Measurements from ENCODE around the gene LDLRAD1.

LDLRAD1 gene

DNA sequence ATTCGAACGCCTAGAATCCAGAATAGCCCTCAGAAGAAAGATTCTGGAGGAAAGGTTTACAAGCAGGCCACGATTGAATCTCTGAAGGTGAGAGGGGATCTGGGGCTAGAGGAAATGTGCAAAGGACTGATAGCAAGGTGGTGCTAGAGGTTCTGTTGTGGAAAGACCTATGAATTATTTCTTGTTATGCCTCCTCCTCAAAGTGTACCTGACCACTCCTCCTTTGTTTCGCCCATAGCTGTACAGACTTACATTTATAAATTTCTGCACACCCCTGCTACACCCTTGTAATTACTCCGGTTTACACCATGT, 36.4 kb upstream of the LDLRAD1 start:
- no peak for ATAC-seq
- no peak for TF ChIP-seq RARB (CRISPR knock-in tag; IDR thresholded peaks at IDR 0.05)
- no peak for TF ChIP-seq SNAI2 (CRISPR knock-in tag; IDR thresholded peaks at IDR 0.05)
- no peak for TF ChIP-seq ISL1 (CRISPR knock-in tag; IDR thresholded peaks at IDR 0.05)
- TF ChIP-seq ZC3H10 (CRISPR knock-in tag; IDR thresholded peaks at IDR 0.05): no peak
- TF ChIP-seq TOX (CRISPR knock-in tag; IDR thresholded peaks at IDR 0.05; ENCODE audit: borderline replicate concordance): no peak
- no peak for TF ChIP-seq ZFP30 (CRISPR knock-in tag; IDR thresholded peaks at IDR 0.05)
- no peak for TF ChIP-seq PPARA (CRISPR knock-in tag; IDR thresholded peaks at IDR 0.05; ENCODE audit: borderline replicate concordance)
- TF ChIP-seq, protein P1, sequence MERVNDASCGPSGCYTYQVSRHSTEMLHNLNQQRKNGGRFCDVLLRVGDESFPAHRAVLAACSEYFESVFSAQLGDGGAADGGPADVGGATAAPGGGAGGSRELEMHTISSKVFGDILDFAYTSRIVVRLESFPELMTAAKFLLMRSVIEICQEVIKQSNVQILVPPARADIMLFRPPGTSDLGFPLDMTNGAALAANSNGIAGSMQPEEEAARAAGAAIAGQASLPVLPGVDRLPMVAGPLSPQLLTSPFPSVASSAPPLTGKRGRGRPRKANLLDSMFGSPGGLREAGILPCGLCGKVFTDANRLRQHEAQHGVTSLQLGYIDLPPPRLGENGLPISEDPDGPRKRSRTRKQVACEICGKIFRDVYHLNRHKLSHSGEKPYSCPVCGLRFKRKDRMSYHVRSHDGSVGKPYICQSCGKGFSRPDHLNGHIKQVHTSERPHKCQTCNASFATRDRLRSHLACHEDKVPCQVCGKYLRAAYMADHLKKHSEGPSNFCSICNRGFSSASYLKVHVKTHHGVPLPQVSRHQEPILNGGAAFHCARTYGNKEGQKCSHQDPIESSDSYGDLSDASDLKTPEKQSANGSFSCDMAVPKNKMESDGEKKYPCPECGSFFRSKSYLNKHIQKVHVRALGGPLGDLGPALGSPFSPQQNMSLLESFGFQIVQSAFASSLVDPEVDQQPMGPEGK (CRISPR knock-in tag; IDR thresholded peaks at IDR 0.05; ENCODE audit: borderline replicate concordance): no peak
- no peak for TF ChIP-seq ZFP3 (CRISPR knock-in tag; IDR thresholded peaks at IDR 0.05)
- no peak for TF ChIP-seq BACH2 (CRISPR knock-in tag; IDR thresholded peaks at IDR 0.05; ENCODE audit: borderline replicate concordance)
- TF ChIP-seq, protein P2, sequence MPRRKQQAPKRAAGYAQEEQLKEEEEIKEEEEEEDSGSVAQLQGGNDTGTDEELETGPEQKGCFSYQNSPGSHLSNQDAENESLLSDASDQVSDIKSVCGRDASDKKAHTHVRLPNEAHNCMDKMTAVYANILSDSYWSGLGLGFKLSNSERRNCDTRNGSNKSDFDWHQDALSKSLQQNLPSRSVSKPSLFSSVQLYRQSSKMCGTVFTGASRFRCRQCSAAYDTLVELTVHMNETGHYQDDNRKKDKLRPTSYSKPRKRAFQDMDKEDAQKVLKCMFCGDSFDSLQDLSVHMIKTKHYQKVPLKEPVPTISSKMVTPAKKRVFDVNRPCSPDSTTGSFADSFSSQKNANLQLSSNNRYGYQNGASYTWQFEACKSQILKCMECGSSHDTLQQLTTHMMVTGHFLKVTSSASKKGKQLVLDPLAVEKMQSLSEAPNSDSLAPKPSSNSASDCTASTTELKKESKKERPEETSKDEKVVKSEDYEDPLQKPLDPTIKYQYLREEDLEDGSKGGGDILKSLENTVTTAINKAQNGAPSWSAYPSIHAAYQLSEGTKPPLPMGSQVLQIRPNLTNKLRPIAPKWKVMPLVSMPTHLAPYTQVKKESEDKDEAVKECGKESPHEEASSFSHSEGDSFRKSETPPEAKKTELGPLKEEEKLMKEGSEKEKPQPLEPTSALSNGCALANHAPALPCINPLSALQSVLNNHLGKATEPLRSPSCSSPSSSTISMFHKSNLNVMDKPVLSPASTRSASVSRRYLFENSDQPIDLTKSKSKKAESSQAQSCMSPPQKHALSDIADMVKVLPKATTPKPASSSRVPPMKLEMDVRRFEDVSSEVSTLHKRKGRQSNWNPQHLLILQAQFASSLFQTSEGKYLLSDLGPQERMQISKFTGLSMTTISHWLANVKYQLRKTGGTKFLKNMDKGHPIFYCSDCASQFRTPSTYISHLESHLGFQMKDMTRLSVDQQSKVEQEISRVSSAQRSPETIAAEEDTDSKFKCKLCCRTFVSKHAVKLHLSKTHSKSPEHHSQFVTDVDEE (CRISPR knock-in tag; IDR thresholded peaks at IDR 0.05): no peak
- no peak for TF ChIP-seq GLIS3 (CRISPR knock-in tag; IDR thresholded peaks at IDR 0.05)
- no peak for TF ChIP-seq CSDC2 (CRISPR knock-in tag; IDR thresholded peaks at IDR 0.05)
- TF ChIP-seq ARNTL (CRISPR knock-in tag; IDR thresholded peaks at IDR 0.05; ENCODE audit: borderline replicate concordance, low read depth): no peak
- TF ChIP-seq, protein P3, sequence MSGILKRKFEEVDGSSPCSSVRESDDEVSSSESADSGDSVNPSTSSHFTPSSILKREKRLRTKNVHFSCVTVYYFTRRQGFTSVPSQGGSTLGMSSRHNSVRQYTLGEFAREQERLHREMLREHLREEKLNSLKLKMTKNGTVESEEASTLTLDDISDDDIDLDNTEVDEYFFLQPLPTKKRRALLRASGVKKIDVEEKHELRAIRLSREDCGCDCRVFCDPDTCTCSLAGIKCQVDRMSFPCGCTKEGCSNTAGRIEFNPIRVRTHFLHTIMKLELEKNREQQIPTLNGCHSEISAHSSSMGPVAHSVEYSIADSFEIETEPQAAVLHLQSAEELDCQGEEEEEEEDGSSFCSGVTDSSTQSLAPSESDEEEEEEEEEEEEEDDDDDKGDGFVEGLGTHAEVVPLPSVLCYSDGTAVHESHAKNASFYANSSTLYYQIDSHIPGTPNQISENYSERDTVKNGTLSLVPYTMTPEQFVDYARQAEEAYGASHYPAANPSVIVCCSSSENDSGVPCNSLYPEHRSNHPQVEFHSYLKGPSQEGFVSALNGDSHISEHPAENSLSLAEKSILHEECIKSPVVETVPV (CRISPR knock-in tag; IDR thresholded peaks at IDR 0.05): no peak
- TF ChIP-seq, protein P4, sequence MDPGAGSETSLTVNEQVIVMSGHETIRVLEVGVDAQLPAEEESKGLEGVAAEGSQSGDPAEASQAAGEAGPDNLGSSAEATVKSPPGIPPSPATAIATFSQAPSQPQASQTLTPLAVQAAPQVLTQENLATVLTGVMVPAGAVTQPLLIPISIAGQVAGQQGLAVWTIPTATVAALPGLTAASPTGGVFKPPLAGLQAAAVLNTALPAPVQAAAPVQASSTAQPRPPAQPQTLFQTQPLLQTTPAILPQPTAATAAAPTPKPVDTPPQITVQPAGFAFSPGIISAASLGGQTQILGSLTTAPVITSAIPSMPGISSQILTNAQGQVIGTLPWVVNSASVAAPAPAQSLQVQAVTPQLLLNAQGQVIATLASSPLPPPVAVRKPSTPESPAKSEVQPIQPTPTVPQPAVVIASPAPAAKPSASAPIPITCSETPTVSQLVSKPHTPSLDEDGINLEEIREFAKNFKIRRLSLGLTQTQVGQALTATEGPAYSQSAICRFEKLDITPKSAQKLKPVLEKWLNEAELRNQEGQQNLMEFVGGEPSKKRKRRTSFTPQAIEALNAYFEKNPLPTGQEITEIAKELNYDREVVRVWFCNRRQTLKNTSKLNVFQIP (CRISPR knock-in tag; IDR thresholded peaks at IDR 0.05; ENCODE audit: borderline replicate concordance, low read depth): no peak
- no peak for TF ChIP-seq TCF4 (CRISPR knock-in tag; IDR thresholded peaks at IDR 0.05; ENCODE audit: borderline replicate concordance)

DNA sequence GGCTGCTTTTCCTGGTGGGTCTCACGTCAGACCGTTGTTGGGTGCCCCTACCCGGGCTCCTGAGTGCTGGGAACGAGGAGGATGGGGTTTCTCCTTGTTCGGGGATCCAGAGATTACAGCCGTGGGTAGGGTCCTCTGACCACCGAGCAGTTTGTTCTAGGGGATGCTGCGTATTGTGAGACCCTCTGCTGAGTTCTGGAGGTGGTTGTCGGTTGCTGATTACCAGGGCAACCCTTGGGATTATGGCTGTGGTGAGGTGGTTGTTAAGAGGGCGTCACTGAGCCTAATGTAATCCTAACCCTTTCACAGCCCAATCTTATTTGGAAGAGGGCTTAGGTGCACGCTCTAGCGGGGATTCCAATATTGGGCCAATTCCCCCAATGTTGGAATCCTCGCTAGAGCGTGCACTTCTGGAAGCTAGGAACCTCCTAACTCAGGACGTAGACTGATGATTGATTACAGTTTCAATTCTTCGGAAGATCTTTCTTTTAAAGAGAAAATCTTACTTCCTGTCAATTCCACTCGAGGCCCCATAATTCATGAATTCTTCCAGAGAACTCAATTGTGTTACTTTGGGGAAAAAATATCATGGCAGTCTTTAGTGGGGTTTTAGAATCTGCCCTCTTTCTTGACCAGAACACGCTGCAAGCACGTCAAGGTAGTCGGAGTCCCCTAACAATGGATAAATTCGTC, 35.9 kb upstream of the LDLRAD1 start:
- peak; percentile 2; the same call in 2 of the 3 replicates for ATAC-seq
- TF ChIP-seq ZNF8 (CRISPR knock-in tag; IDR thresholded peaks at IDR 0.05) (no peak), ZNF70 (CRISPR knock-in tag; IDR thresholded peaks at IDR 0.05) (no peak), ZFP30 (CRISPR knock-in tag; IDR thresholded peaks at IDR 0.05) (no peak), SNAI2 (CRISPR knock-in tag; IDR thresholded peaks at IDR 0.05) (no peak), RARB (CRISPR knock-in tag; IDR thresholded peaks at IDR 0.05) (no peak), BACH2 (CRISPR knock-in tag; IDR thresholded peaks at IDR 0.05; ENCODE audit: borderline replicate concordance) (no peak), GLIS3 (CRISPR knock-in tag; IDR thresholded peaks at IDR 0.05) (no peak), ZNF565 (CRISPR knock-in tag; conservative IDR thresholded peaks at IDR 0.05; ENCODE audit: low read depth) (no peak), ISL1 (CRISPR knock-in tag; IDR thresholded peaks at IDR 0.05) (no peak), ESRRG (CRISPR knock-in tag; IDR thresholded peaks at IDR 0.05) (no peak)
- TF ChIP-seq, protein P4 (CRISPR knock-in tag; IDR thresholded peaks at IDR 0.05; ENCODE audit: borderline replicate concordance, low read depth): no peak
- TF ChIP-seq, protein P5, sequence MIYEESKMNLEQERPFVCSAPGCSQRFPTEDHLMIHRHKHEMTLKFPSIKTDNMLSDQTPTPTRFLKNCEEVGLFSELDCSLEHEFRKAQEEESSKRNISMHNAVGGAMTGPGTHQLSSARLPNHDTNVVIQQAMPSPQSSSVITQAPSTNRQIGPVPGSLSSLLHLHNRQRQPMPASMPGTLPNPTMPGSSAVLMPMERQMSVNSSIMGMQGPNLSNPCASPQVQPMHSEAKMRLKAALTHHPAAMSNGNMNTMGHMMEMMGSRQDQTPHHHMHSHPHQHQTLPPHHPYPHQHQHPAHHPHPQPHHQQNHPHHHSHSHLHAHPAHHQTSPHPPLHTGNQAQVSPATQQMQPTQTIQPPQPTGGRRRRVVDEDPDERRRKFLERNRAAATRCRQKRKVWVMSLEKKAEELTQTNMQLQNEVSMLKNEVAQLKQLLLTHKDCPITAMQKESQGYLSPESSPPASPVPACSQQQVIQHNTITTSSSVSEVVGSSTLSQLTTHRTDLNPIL (CRISPR knock-in tag; IDR thresholded peaks at IDR 0.05; ENCODE audit: low read depth): no peak
- TF ChIP-seq, protein P3 (CRISPR knock-in tag; IDR thresholded peaks at IDR 0.05): no peak
